ENCODE data around the gene FREY1. TPM values are rescaled to one million over a fixed set of nuclear protein-coding genes. Genes with fewer than 3 reads are reported as not detected.

FREY1 gene
- total and polyA plus RNA-seq, 2 of the 13 experiments (the other 11 are each of a cell fraction or from before 2014, with no cell fraction given) = 0.44 to 0.73 TPM

DNA sequence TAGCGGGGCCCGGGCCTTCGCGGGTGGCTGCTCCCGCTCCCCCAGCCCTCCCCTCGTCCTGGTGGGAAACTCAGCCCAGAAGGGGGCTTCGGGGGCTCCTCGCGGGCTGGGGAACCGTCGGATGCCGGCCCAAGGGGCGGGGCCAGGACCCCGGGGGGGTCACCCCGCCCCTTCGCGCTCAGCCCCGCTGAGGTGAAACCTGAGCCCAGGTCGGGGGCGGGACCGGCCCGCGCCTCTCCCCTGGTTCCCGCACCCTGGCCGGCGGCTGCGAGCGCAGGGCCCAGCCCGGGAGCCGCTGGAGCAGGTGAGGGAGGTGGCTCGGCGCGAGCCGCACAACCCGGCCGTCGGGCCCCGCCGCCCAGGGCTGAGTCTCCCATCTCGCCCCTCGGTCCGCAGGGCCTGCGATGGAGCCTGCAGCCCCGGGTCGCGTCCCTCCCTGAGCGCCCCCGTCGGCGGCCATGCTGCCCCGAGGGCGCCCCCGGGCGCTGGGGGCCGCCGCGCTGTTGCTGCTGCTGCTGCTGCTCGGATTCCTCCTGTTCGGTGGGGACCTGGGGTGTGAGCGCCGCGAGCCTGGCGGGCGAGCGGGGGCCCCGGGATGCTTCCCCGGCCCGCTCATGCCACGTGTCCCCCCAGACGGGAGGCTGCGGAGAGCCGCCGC is 15.5 kb upstream of the FREY1 start, which contains the start of gene LARGE2 (continued):
- TF ChIP-seq FOXC1 (CRISPR knock-in tag; IDR thresholded peaks at IDR 0.05; ENCODE audit: borderline replicate concordance) (0 out of 2 replicates have a peak, but pooled peaks have one; percentile 1), HOXA3 (CRISPR knock-in tag; IDR thresholded peaks at IDR 0.05) (0 out of 2 replicates have a peak, but pooled peaks have one; percentile 11), NCOR1 (IDR thresholded peaks at IDR 0.05; ENCODE audit: borderline replicate concordance, low read length) (no peak), GTF2F1 (IDR thresholded peaks at IDR 0.05; ENCODE audit: low read length) (no peak), MXI1 (IDR thresholded peaks at IDR 0.05; ENCODE audit: borderline replicate concordance, low read depth, low read length) (no peak), GABPB1 (CRISPR knock-in tag; IDR thresholded peaks at IDR 0.05) (no peak; the same call in 1 of the 2 replicates), ZNF317 (CRISPR knock-in tag; IDR thresholded peaks at IDR 0.05) (no peak), SP4 (CRISPR knock-in tag; IDR thresholded peaks at IDR 0.05) (peak; percentile 52), ZFP36L1 (CRISPR knock-in tag; IDR thresholded peaks at IDR 0.05) (no peak), ASH2L (IDR thresholded peaks at IDR 0.05; ENCODE audit: insufficient read length, low read depth, low read length) (no peak), RBFOX2 (IDR thresholded peaks at IDR 0.05; ENCODE audit: low read depth, low read length) (peak; percentile 73), ZSCAN30 (CRISPR knock-in tag; IDR thresholded peaks at IDR 0.05) (no peak), ZNF577 (CRISPR knock-in tag; IDR thresholded peaks at IDR 0.05; ENCODE audit: borderline replicate concordance, low read depth) (no peak), HOXA5 (CRISPR knock-in tag; IDR thresholded peaks at IDR 0.05) (no peak), ZZZ3 (CRISPR knock-in tag; IDR thresholded peaks at IDR 0.05; ENCODE audit: borderline replicate concordance) (no peak), KLF9 (CRISPR knock-in tag; IDR thresholded peaks at IDR 0.05; ENCODE audit: low read depth) (no peak), FIP1L1 (IDR thresholded peaks at IDR 0.05; ENCODE audit: borderline replicate concordance, insufficient read depth, low read depth, low read length) (no peak), ZNF550 (CRISPR knock-in tag; IDR thresholded peaks at IDR 0.05; ENCODE audit: borderline replicate concordance) (no peak)
- TF ChIP-seq, protein P1, sequence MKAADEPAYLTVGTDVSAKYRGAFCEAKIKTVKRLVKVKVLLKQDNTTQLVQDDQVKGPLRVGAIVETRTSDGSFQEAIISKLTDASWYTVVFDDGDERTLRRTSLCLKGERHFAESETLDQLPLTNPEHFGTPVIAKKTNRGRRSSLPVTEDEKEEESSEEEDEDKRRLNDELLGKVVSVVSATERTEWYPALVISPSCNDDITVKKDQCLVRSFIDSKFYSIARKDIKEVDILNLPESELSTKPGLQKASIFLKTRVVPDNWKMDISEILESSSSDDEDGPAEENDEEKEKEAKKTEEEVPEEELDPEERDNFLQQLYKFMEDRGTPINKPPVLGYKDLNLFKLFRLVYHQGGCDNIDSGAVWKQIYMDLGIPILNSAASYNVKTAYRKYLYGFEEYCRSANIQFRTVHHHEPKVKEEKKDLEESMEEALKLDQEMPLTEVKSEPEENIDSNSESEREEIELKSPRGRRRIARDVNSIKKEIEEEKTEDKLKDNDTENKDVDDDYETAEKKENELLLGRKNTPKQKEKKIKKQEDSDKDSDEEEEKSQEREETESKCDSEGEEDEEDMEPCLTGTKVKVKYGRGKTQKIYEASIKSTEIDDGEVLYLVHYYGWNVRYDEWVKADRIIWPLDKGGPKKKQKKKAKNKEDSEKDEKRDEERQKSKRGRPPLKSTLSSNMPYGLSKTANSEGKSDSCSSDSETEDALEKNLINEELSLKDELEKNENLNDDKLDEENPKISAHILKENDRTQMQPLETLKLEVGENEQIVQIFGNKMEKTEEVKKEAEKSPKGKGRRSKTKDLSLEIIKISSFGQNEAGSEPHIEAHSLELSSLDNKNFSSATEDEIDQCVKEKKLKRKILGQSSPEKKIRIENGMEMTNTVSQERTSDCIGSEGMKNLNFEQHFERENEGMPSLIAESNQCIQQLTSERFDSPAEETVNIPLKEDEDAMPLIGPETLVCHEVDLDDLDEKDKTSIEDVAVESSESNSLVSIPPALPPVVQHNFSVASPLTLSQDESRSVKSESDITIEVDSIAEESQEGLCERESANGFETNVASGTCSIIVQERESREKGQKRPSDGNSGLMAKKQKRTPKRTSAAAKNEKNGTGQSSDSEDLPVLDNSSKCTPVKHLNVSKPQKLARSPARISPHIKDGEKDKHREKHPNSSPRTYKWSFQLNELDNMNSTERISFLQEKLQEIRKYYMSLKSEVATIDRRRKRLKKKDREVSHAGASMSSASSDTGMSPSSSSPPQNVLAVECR (CRISPR knock-in tag; IDR thresholded peaks at IDR 0.05; ENCODE audit: borderline replicate concordance) = peak; percentile 9; the same call in 1 of the 2 replicates
- TF ChIP-seq, protein P2, sequence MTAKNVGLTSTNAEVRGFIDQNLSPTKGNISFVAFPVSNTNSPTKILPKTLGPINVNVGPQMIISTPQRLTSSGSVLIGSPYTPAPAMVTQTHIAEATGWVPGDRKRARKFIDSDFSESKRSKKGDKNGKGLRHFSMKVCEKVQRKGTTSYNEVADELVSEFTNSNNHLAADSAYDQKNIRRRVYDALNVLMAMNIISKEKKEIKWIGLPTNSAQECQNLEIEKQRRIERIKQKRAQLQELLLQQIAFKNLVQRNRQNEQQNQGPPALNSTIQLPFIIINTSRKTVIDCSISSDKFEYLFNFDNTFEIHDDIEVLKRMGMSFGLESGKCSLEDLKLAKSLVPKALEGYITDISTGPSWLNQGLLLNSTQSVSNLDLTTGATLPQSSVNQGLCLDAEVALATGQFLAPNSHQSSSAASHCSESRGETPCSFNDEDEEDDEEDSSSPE (CRISPR knock-in tag; IDR thresholded peaks at IDR 0.05) = no peak; the same call in 1 of the 2 replicates
- TF ChIP-seq, protein P3, sequence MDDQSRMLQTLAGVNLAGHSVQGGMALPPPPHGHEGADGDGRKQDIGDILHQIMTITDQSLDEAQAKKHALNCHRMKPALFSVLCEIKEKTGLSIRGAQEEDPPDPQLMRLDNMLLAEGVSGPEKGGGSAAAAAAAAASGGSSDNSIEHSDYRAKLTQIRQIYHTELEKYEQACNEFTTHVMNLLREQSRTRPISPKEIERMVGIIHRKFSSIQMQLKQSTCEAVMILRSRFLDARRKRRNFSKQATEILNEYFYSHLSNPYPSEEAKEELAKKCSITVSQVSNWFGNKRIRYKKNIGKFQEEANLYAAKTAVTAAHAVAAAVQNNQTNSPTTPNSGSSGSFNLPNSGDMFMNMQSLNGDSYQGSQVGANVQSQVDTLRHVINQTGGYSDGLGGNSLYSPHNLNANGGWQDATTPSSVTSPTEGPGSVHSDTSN (CRISPR knock-in tag; IDR thresholded peaks at IDR 0.05; ENCODE audit: borderline replicate concordance) = no peak
- TF ChIP-seq, protein P4, sequence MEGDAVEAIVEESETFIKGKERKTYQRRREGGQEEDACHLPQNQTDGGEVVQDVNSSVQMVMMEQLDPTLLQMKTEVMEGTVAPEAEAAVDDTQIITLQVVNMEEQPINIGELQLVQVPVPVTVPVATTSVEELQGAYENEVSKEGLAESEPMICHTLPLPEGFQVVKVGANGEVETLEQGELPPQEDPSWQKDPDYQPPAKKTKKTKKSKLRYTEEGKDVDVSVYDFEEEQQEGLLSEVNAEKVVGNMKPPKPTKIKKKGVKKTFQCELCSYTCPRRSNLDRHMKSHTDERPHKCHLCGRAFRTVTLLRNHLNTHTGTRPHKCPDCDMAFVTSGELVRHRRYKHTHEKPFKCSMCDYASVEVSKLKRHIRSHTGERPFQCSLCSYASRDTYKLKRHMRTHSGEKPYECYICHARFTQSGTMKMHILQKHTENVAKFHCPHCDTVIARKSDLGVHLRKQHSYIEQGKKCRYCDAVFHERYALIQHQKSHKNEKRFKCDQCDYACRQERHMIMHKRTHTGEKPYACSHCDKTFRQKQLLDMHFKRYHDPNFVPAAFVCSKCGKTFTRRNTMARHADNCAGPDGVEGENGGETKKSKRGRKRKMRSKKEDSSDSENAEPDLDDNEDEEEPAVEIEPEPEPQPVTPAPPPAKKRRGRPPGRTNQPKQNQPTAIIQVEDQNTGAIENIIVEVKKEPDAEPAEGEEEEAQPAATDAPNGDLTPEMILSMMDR (CRISPR knock-in tag; IDR thresholded peaks at IDR 0.05) = peak; percentile 8; the same call in 1 of the 2 replicates
